IMR-90 (cell line): ENCODE data around the gene SLC8A1. TPM values are rescaled to one million over a fixed set of nuclear protein-coding genes. Genes with fewer than 3 reads are reported as not detected.
A peak's percentile ranks its signal among the peaks of the same experiment; 100 is the strongest.

Source experiments
- ATAC-seq: fragments of 200-7000 bp; cut with Tn5 transposase; 2 replicates; pipeline ENCODE4 v1.9.1; 2020; ENCODE audit warnings: low read depth, mild to moderate bottlenecking, moderate library complexity
- BruUV-seq: library from RNA; stranded (reverse); fragments of 400-500 nt; replicated peaks from 2 replicates; lab custom pipeline; 2021; lab: Mats Ljungman, UMichigan
- CTCF ChIA-PET: fragments of 300-600 bp; formaldehyde crosslinking; extraction: SDS; loops from one replicate; lab custom pipeline; 2021; ENCODE audit warnings: antibody characterized with exemption; lab: Yijun Ruan, JAX
- POLR2A ChIA-PET: fragments of 300-600 bp; sonication (Branson Sonifier 250); formaldehyde crosslinking; loops from one replicate; lab custom pipeline; 2022; ENCODE audit warnings: antibody characterized with exemption; ENCODE audit not compliant: unreplicated experiment; lab: Charles Lee
- DNase-seq: peaks from one replicate; pipeline ENCODE4 v3.0.0; 2013
- H2AFZ ChIP-seq: replicated peaks from 2 replicates; pipeline ENCODE3; 2013; ENCODE audit warnings: low read length, mild to moderate bottlenecking; ENCODE audit not compliant: poor library complexity
- H2AK5ac ChIP-seq: 2 replicates; pipeline ENCODE4 v1.6.1; 2013; ENCODE audit warnings: low read depth, low read length, inconsistent platforms
- H2AK9ac ChIP-seq: replicated peaks from 2 replicates; pipeline ENCODE3; 2013; ENCODE audit warnings: mild to moderate bottlenecking, low read depth, low read length, moderate library complexity; ENCODE audit not compliant: poor library complexity
- H2BK120ac ChIP-seq: 2 replicates; pipeline ENCODE4 v1.6.1; 2013; ENCODE audit warnings: low read depth, low read length, inconsistent platforms
- H2BK15ac ChIP-seq: 3 replicates; pipeline ENCODE4 v1.6.1; 2013; ENCODE audit warnings: low read depth, low read length, inconsistent platforms
- H2BK20ac ChIP-seq: 2 replicates; pipeline ENCODE4 v1.6.1; 2013; ENCODE audit warnings: low read depth, mild to moderate bottlenecking, inconsistent platforms, low read length, moderate library complexity
- H2BK5ac ChIP-seq: 2 replicates; pipeline ENCODE4 v1.6.1; 2013; ENCODE audit warnings: mild to moderate bottlenecking, low read depth, low read length, inconsistent platforms; ENCODE audit not compliant: poor library complexity, severe bottlenecking
- H3K14ac ChIP-seq: replicated peaks from 2 replicates; pipeline ENCODE4 v1.6.1; 2013; ENCODE audit warnings: low read depth, low read length, inconsistent platforms
- H3K18ac ChIP-seq: 2 replicates; pipeline ENCODE4 v1.6.1; 2013; ENCODE audit warnings: low read depth, low read length, control low read depth
- H3K23ac ChIP-seq: 2 replicates; pipeline ENCODE4 v1.6.1; 2013; ENCODE audit warnings: low read depth, low read length, inconsistent platforms
- H3K27ac ChIP-seq: 2 replicates; pipeline ENCODE4 v1.5.1; 2013; ENCODE audit warnings: mild to moderate bottlenecking, control low read depth, low read length; ENCODE audit not compliant: insufficient read depth
- H3K27me3 ChIP-seq: 2 replicates; pipeline ENCODE4 v1.6.1; 2013; ENCODE audit warnings: low read length; ENCODE audit not compliant: control insufficient read depth, insufficient read depth
- H3K36me3 ChIP-seq: 2 replicates; pipeline ENCODE4 v1.6.1; 2013; ENCODE audit warnings: low read length, mixed read lengths; ENCODE audit not compliant: control insufficient read depth, insufficient read depth
- H3K4ac ChIP-seq: 2 replicates; pipeline ENCODE4 v1.6.1; 2013; ENCODE audit warnings: low read depth, low read length, inconsistent platforms
- H3K4me1 ChIP-seq: 2 replicates; pipeline ENCODE4 v1.6.1; 2013; ENCODE audit warnings: low read length, mixed read lengths; ENCODE audit not compliant: control insufficient read depth, insufficient read depth
- H3K4me2 ChIP-seq: 2 replicates; pipeline ENCODE4 v1.6.1; 2013; ENCODE audit warnings: low read depth, mild to moderate bottlenecking, control low read depth, low read length, moderate library complexity
- H3K4me3 ChIP-seq: 2 replicates; pipeline ENCODE4 v1.5.1; 2013; ENCODE audit warnings: low read depth, mild to moderate bottlenecking, control low read depth, low read length, moderate library complexity; ENCODE audit not compliant: insufficient read depth
- H3K56ac ChIP-seq: 2 replicates; pipeline ENCODE4 v1.6.1; 2013; ENCODE audit warnings: low read length, inconsistent platforms; ENCODE audit not compliant: insufficient read depth; ENCODE audit errors: extremely low read depth
- H3K79me1 ChIP-seq, 2 experiments: 2 replicates each; pipeline ENCODE4 v1.6.1; 2013; ENCODE audit warnings: low read length in 2 of 2, inconsistent platforms in 1 of 2, low read depth in 1 of 2
- H3K9ac ChIP-seq: 2 replicates; pipeline ENCODE4 v1.6.1; 2013; ENCODE audit warnings: low read depth, low read length, control low read depth
- H3K9me1 ChIP-seq: 2 replicates; pipeline ENCODE4 v1.6.1; 2013; ENCODE audit warnings: low read length, inconsistent platforms; ENCODE audit not compliant: insufficient read depth
- H3K9me3 ChIP-seq: 2 replicates; pipeline ENCODE4 v1.6.1; 2013; ENCODE audit warnings: low read length; ENCODE audit not compliant: control insufficient read depth, insufficient read depth
- H4K20me1 ChIP-seq: 2 replicates; pipeline ENCODE4 v1.6.1; 2013; ENCODE audit warnings: low read length, inconsistent platforms; ENCODE audit not compliant: insufficient read depth
- H4K5ac ChIP-seq: 2 replicates; pipeline ENCODE4 v1.6.1; 2013; ENCODE audit warnings: mild to moderate bottlenecking, low read depth, low read length, control low read depth
- H4K8ac ChIP-seq, 2 experiments: 2 replicates each; pipeline ENCODE4 v1.6.1; 2013; ENCODE audit warnings: low read depth in 2 of 2, low read length in 2 of 2, control low read depth in 1 of 2, inconsistent platforms in 1 of 2
- H4K91ac ChIP-seq: 2 replicates; pipeline ENCODE4 v1.6.1; 2013; ENCODE audit warnings: low read depth, low read length, inconsistent platforms; ENCODE audit not compliant: insufficient read depth
- BHLHE40 ChIP-seq: fragments of 150-350 bp; IDR thresholded peaks from 2 replicates; pipeline ENCODE4 v1.6.1; 2016; ENCODE audit warnings: mild to moderate bottlenecking, low read depth, low read length
- CHD1 ChIP-seq: IDR thresholded peaks from 2 replicates; pipeline ENCODE4 v1.6.1; 2012; ENCODE audit warnings: low read depth, low read length, improper control_type of control experiment
- ELK1 ChIP-seq: fragments of 150-350 bp; IDR thresholded peaks from 2 replicates; pipeline ENCODE4 v1.6.1; 2016; ENCODE audit warnings: low read depth, mild to moderate bottlenecking, low read length, moderate library complexity, borderline replicate concordance
- RCOR1 ChIP-seq: IDR thresholded peaks from 2 replicates; pipeline ENCODE4 v1.6.1; 2012; ENCODE audit warnings: mild to moderate bottlenecking, low read length, improper control_type of control experiment; ENCODE audit not compliant: insufficient replicate concordance
- WGBS, 2 experiments: methylation state at CpG; one replicate each; pipeline versions ENCODE4 v1.1.5 to v1.1.7; 2013; ENCODE audit warnings: missing lambda C conversion rate in 2 of 2; ENCODE audit not compliant: insufficient read length in 1 of 2; ENCODE audit errors: extremely low coverage in 2 of 2; 5-methylcytosine and 5-hydroxymethylcytosine counted together
- dilution Hi-C: fragments of 300-500 bp; cut with HindIII; formaldehyde crosslinking; loops from one replicate; pipeline ENCODE4 v1.14.3; 2018; ENCODE audit warnings: low sequenced_read_pairs; ENCODE audit not compliant: unreplicated experiment
- in situ Hi-C: fragments of 300-500 bp; cut with MboI; formaldehyde crosslinking; loops from 3 replicates; pipeline ENCODE4 v1.14.3; 2019; ENCODE audit warnings: low sequenced_read_pairs, inconsistent platforms, mixed read lengths
- intact Hi-C: fragments of 100-400 bp; cut with micrococcal nuclease; formaldehyde crosslinking; loops from 2 replicates; pipeline ENCODE4 v1.10.0; 2022
- polyA plus RNA-seq, 3 experiments: library from polyadenylated mRNA; depleted of rRNA; stranded (reverse); fragments of >200 nt; gene quantifications; 2 replicates each; pipeline ENCODE4 v1.2.3, GENCODE V29; 2012; ENCODE audit warnings: low replicate concordance in 1 of 3
- total RNA-seq: library from RNA; depleted of rRNA; stranded (reverse); fragments of >200 nt; gene quantifications from 2 replicates; pipeline ENCODE4 v1.2.3, GENCODE V29; 2012
- TF ChIP-seq, protein P1 (sequence below): fragments of 150-350 bp; IDR thresholded peaks from 2 replicates; pipeline ENCODE4 v1.6.1; 2017; ENCODE audit warnings: mild to moderate bottlenecking, antibody characterized with exemption, low read length, low read depth

Gene SLC8A1
- total and polyA plus RNA-seq, 2 of the 4 experiments (the other 2 are of a cell fraction), result 7.7 to 57.0 TPM

DNA sequence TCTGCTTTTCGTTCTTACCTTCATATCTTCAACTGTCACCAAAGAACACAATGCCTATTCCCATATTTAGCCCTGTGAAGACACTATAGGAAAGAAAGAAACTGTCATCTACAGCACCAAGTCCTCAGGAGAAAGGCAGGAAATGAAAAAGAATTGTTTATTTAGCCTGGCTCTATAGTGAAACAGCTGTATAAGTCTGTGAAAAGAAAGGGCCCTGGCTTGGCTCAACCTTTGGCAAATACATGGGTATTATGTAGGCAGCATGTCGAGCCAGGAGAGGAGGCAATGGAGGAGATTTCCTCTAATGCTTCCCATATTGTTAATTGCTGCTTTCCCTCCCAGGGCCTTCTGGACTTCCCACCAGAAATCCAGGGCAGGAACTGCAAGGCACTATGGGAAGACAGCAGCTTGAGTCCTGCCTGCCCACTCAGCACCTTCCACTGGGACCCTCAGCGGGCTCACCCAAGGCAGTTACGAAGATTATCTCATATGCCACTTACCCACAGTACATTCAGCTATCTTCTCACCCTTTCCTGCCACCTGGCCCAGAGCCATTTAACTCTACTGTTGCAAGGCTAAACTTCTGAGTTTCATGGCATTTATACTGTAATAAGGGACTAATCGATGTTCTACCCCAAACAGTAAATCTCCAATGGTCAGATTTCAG lies 30.1 kb downstream of the SLC8A1 start:
- Histone ChIP-seq H2BK20ac (0 out of 2 replicates have a peak overlapping the region, but pooled peaks have one; percentile 62), H2AFZ (peak overlapping the region; percentile 24), H3K36me3 (no peaks in the 10 kb centered on the region), H3K27me3 (no peaks in the 10 kb centered on the region), H3K14ac (peak overlapping the region; percentile 37; the same call in 1 of the 2 replicates), H4K91ac (0 out of 2 replicates have a peak overlapping the region, but pooled peaks have one; percentile 1), H4K20me1 (no peaks in the 10 kb centered on the region), H4K8ac (peak overlapping the region in 1 of 2 experiments; percentile 73; a peak in 2 of 4 replicates), H2BK5ac (peak overlapping the region; percentile 32), H3K56ac (no peak overlapping the region), H3K4ac (peak overlapping the region; percentile 71), H3K27ac (peak overlapping the region; percentile 0; the same call in 1 of the 2 replicates), H3K9ac (no peak overlapping the region), H3K4me2 (peak overlapping the region; percentile 31; the same call in 1 of the 2 replicates), H3K23ac (peak overlapping the region; percentile 32), H2AK5ac (peak overlapping the region; percentile 37; the same call in 1 of the 2 replicates), H2AK9ac (no peak overlapping the region), H3K18ac (peak overlapping the region; percentile 4; the same call in 1 of the 2 replicates), H3K4me3 (no peak overlapping the region), H2BK120ac (peak overlapping the region; percentile 76), H3K9me1 (peaks cover 14% of the 10 kb centered on the region), H3K4me1 (peaks cover 11% of the 10 kb centered on the region), H2BK15ac (no peak overlapping the region; the same call in 2 of the 3 replicates), H3K79me1 (peaks cover 31 to 46% of the 10 kb centered on the region in 2 experiments), H4K5ac (peak overlapping the region; percentile 13), H3K9me3 (no peaks in the 10 kb centered on the region)
- dilution Hi-C loops (no loop called here), intact Hi-C loops (no loop called here), in situ Hi-C loops (no loop called here)
- ATAC-seq, result peak; percentile 71
- TF ChIP-seq RCOR1 (no peak), BHLHE40 (no peak), CHD1 (no peak), ELK1 (no peak)
- TF ChIP-seq, protein P1, sequence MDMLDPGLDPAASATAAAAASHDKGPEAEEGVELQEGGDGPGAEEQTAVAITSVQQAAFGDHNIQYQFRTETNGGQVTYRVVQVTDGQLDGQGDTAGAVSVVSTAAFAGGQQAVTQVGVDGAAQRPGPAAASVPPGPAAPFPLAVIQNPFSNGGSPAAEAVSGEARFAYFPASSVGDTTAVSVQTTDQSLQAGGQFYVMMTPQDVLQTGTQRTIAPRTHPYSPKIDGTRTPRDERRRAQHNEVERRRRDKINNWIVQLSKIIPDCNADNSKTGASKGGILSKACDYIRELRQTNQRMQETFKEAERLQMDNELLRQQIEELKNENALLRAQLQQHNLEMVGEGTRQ, result no peak
- POLR2A ChIA-PET, result no interaction called here
- no CpG with 5 or more reads among the region's 5 CpGs for WGBS, 2 experiments
- CTCF ChIA-PET, result no interaction called here
- no TSS peak for BruUV-seq
- peak; percentile 33 for DNase-seq
